Epithelial cell of proximal tubule (primary cell): Measurements from ENCODE around the gene CMBL. TPM values are rescaled to one million over a fixed set of nuclear protein-coding genes. Genes with fewer than 3 reads are reported as not detected.
"Not testable (repeated sequence)": the region's sequence is repeated elsewhere in the genome, so short reads cannot be mapped to it uniquely, and the experiment has no call there.

Experiments
- DNase-seq: peaks from one replicate; pipeline ENCODE4 v3.0.0-alpha.2; 2011; ENCODE audit warnings: low read depth
- H3K4me3 ChIP-seq: 2 replicates; pipeline ENCODE4 v1.5.1; 2011; ENCODE audit warnings: low read depth, mild to moderate bottlenecking, low read length
- CTCF ChIP-seq: conservative IDR thresholded peaks from 2 replicates; pipeline ENCODE4 v1.5.1; 2012; ENCODE audit warnings: low read depth, mild to moderate bottlenecking, low read length
- total RNA-seq: library from RNA; depleted of rRNA; stranded (reverse); fragments of >200 nt; gene quantifications from 2 replicates; pipeline ENCODE4 v1.2.3, GENCODE V29; 2015

CMBL gene
- total RNA-seq, 1 donor from 2014 or later, result 2.2 TPM

- DNase-seq, result no peak
- TF ChIP-seq CTCF, result no peak
- H3K4me3 ChIP-seq, result peak overlapping the region; percentile 96
These were observed 56.3 kb downstream of the CMBL start for GRCh38 chr5:10251405-10251804.

GRCh38 chr5:10250806-10251276, 56.9 kb downstream of the CMBL start:
- no peak for DNase-seq
- no peak for TF ChIP-seq CTCF
- peak overlapping the region; percentile 96 for H3K4me3 ChIP-seq

DNA sequence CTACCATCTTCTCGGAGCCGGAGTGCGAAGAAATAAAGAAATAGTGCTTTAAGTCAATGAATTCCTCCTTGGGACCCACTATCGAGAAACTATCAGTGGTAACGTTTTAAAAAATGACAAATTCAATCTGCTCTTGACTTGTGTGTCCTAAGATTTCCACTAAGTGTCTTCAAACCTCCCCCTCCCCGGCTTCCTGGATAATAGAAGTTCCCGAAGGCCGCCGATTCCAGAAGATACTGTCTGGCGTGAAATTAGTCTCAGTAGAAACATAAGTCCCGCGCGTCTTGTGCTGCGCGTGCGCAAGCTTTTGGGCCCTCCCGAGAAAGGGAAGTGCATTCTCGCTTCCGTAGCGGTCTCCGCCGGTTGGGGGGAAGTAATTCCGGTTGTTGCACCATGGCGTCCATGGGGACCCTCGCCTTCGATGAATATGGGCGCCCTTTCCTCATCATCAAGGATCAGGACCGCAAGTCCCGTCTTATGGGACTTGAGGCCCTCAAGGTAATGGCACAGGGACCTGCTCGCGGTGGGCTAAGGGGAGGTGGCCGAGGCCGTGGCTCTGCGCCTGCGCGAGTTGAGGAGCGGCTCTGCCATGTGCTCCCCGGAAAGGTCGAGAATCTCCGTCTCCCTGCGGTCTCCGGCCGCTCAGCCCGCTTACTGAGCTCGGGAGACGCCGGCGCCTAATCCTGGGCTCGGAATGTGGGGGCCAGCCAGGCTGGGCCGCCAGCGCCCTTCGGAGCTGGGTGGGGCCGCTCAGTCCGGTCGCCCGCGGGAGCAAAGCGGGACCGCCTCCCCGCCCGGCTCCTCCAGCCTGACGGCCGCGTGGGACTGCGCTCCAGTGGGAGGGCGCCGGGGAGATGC, 57.5 kb downstream of the CMBL start, which contains the start of gene CCT5:
Gene CCT5 (plus strand): TSS at position 333 of the 858 bp plus-strand sequence. CDS start 61 bp downstream, at position 394.
- no peak for TF ChIP-seq CTCF
- peak within 1 kb of the TSS; percentile 96 for H3K4me3 ChIP-seq
- DNase-seq, result peak; percentile 95

DNA sequence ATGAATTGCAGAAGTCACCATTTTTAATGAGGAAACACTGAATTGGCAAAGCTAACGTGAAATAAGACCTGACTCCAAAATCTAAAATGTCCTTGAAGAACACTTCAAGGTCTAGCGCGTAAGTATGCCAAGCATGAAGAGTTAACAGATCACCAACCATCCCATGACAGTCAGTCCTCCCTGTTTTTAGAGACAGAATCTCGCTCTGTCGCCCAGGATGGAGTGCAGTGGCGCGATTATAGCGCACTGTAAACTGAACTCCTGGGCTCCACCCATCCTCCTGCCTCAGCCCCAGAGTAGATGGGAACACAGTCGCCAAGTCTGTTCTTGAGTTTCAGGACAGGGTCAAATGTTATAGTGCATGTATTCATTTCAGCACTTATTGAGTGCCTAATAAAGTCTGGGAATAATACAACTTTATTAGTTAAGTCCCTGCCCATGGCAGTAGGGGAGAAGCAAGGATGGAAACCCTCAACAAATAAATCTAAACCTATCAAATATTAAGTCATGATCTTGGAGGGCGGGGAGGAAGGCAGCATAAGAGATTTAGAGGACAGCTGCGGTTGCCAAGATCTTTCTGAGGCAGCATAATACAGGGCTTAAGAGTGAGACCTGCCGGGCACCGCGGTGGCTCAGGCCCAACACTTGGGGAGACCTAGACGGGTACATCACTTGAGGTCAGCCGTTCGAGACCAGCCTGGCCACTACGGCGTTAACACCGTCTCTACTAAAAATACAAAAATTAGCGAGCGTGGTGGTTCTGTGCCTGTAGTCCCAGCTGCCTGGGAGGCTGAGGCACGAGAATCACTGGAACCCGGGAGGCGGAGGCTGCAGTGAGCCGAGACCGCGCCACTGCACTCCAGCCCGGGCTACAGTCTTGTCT, 59.1 kb downstream of the CMBL start:
- H3K4me3 ChIP-seq, result peak overlapping the region; percentile 96
- no peak for TF ChIP-seq CTCF
- no peak for DNase-seq

- DNase-seq, H3K4me3 ChIP-seq: not testable (repeated sequence)
These were observed 60.5 kb downstream of the CMBL start for GRCh38 chr5:10247217-10247616.

GRCh38 chr5:10246761-10247160, 60.9 kb downstream of the CMBL start:
- DNase-seq, result no peak
- TF ChIP-seq CTCF, result no peak
- H3K4me3 ChIP-seq, result no peak overlapping the region

- TF ChIP-seq CTCF, result no peak
These were observed 63.3 kb downstream of the CMBL start for GRCh38 chr5:10244342-10244944.

More at GRCh38 chr5:10244342-10244944, 63.3 kb downstream of the CMBL start:
- DNase-seq, result no peak
- H3K4me3 ChIP-seq, result no peak overlapping the region
